ENCODE measurements around the gene ARMH3. TPM values are rescaled to one million over a fixed set of nuclear protein-coding genes. Genes with fewer than 3 reads are reported as not detected.

The ARMH3 gene
- total RNA-seq, 4 donors from 2014 or later: 11.5 to 29.7 (median 19.5) TPM

DNA sequence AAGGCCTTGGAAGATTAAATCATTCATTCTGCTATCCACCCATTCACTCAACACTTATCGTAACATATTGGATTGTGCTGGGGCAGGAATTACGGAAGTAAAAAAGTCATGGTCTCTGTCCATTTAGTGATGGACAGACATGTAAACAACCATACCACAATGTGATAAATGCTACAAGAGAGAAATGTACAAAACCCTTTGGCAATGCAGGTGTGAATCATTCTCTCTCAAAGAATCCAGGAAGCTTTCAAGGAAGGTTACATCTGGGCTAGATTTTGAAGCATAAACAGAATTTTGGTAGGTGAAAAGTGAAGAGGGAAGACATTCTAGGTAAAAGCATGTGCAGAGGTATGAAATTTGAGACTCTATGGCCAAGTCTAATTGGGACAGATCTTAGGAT, 150.7 kb downstream of the ARMH3 start:
- Histone ChIP-seq H3K27me3 (no peaks in the 10 kb centered on the region), H3K4me1 (peaks cover 0 to 4% (median 0%) of the 10 kb centered on the region in 4 donors), H3K9me3 (no peaks in the 10 kb centered on the region), H3K36me3 (peaks cover 0 to 4% (median 0%) of the 10 kb centered on the region in 4 donors), H3K4me3 (no peak overlapping the region), H3K27ac (no peak overlapping the region)
- in situ Hi-C loops (cut with MboI; ENCODE audit: low pct_ligation_motif_present in 1 of 4, low pct_unique_long_range_greater_than_20kb in 1 of 4, low sequenced_read_pairs in 3 of 4) (no loop called here), intact Hi-C loops (cut with DNase I; ENCODE audit: low total_unique reads) (no loop called here)
- WGBS, 2 donors (ENCODE audit: low coverage in 1 of 2): 96 to 100% methylated on average over 1 to 2 of the region's 2 CpGs
- DNase-seq: no peak
- TF ChIP-seq CTCF (IDR thresholded peaks at IDR 0.05) (no peak), POLR2AphosphoS5 (IDR thresholded peaks at IDR 0.05) (no peak), POLR2A (IDR thresholded peaks at IDR 0.05) (no peak), EP300 (IDR thresholded peaks at IDR 0.05; ENCODE audit: low read depth) (no peak)

DNA sequence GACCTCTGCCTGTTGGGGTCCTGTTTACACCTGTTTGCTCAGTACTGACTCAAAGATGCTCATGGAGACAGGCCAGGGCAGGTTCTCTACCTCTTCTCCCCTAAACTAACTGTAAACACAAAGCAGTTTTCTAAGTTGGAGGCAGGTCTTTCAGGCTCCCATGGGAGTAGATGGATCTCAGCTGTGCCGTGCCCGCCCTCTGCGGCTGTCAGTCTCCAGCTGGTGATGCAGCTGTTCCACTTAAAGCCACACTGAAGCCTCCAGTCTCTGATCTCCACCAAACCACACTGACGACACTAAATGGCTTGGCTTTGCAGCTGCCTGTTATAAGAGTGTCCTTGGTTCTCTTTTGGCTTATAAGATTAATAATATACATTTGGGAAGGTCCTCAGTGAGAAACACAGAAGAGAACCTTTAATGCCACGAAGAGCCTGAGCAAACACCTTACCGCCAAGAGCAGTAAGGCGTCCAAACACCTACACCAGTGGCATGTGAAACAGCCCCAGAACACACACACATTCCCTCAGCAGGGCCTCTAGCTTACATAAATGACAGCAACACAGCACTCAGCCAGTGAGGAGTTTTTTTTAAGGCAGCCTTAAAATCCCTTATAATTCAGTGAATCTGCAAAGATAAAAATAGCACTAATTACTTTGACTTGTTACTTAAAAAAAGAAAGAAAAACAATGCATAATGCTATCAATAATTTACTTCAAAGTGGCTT, 152.0 kb downstream of the ARMH3 start:
- WGBS, 2 donors (ENCODE audit: low coverage in 1 of 2): 76 to 85% methylated on average over 3 to 7 of the region's 7 CpGs
- in situ Hi-C loops (cut with MboI; ENCODE audit: low pct_ligation_motif_present in 1 of 4, low pct_unique_long_range_greater_than_20kb in 1 of 4, low sequenced_read_pairs in 3 of 4) (no loop called here), intact Hi-C loops (cut with DNase I; ENCODE audit: low total_unique reads) (no loop called here)
- TF ChIP-seq POLR2AphosphoS5 (IDR thresholded peaks at IDR 0.05) (no peak), POLR2A (IDR thresholded peaks at IDR 0.05) (no peak), EP300 (IDR thresholded peaks at IDR 0.05; ENCODE audit: low read depth) (no peak), CTCF (IDR thresholded peaks at IDR 0.05) (no peak)
- Histone ChIP-seq H3K9me3 (no peaks in the 10 kb centered on the region), H3K27me3 (no peaks in the 10 kb centered on the region), H3K36me3 (peaks cover 0 to 4% (median 0%) of the 10 kb centered on the region in 4 donors), H3K4me3 (no peak overlapping the region), H3K27ac (no peak overlapping the region), H3K4me1 (peaks cover 0 to 4% (median 0%) of the 10 kb centered on the region in 4 donors)
- DNase-seq: peak; percentile 13

- H3K4me1 ChIP-seq: peaks cover 0 to 7% (median 1%) of the 10 kb centered on the region in 4 donors
- H3K4me3 ChIP-seq: no peak overlapping the region
- no peaks in the 10 kb centered on the region for H3K27me3 ChIP-seq
- intact Hi-C loops (cut with DNase I; ENCODE audit: low total_unique reads) (no loop called here), in situ Hi-C loops (cut with MboI; ENCODE audit: low pct_ligation_motif_present in 1 of 4, low pct_unique_long_range_greater_than_20kb in 1 of 4, low sequenced_read_pairs in 3 of 4) (no loop called here)
- WGBS, 2 donors (ENCODE audit: low coverage in 1 of 2): 88 to 94% methylated on average over 1 to 4 of the region's 4 CpGs
- no peak for TF ChIP-seq CTCF (IDR thresholded peaks at IDR 0.05)
- TF ChIP-seq POLR2A (IDR thresholded peaks at IDR 0.05): no peak
- no peak for TF ChIP-seq POLR2AphosphoS5 (IDR thresholded peaks at IDR 0.05)
- TF ChIP-seq EP300 (IDR thresholded peaks at IDR 0.05; ENCODE audit: low read depth): no peak
- DNase-seq: no peak
- H3K27ac ChIP-seq: no peak overlapping the region
- no peaks in the 10 kb centered on the region for H3K9me3 ChIP-seq
- H3K36me3 ChIP-seq: peaks cover 0 to 4% (median 0%) of the 10 kb centered on the region in 4 donors
Measured at GRCh38 chr10:101902820-101903145, 153.2 kb downstream of the ARMH3 start.

DNA sequence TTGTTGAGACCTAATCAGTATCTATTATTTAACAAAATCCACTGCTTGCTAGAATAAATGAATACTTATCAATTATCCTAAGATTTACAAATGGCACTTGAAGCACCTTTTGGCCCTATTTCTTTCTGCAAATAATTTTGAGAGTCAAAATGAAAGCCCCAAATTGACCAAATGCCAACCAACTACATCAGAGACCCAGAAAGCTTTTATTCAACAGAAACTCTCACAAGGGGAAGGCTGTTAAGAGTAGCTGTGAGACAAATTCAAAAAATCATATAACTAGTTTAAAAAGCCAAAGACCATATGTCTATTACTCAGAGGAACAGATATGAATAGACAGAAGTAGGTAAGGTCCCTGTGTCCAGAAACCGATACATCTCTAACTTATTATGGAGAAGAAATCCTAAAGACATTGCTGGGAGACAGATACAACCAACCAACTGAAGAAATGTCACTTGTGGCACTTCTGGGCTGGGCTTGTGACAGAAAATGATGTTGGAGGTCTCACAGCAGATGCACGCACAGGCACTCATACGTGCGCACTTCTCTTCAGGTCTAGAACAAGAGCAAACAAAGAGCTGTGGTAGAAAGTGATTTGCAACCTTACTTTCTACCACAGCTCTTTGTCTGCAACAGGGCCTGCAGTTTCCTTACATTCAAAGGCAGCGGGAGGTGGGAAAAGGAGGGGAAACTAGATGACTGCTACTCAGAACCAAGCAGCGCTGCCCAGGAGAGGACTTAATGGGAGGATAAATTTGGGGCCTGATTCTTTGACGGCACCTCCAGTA, 153.7 kb downstream of the ARMH3 start:
- TF ChIP-seq CTCF (IDR thresholded peaks at IDR 0.05) (no peak), POLR2AphosphoS5 (IDR thresholded peaks at IDR 0.05) (no peak), POLR2A (IDR thresholded peaks at IDR 0.05) (no peak), EP300 (IDR thresholded peaks at IDR 0.05; ENCODE audit: low read depth) (no peak)
- no peak for DNase-seq
- H3K27ac ChIP-seq: no peak overlapping the region
- 91 to 100% methylated on average over 1 to 7 of the region's 7 CpGs for WGBS, 2 donors (ENCODE audit: low coverage in 1 of 2)
- H3K36me3 ChIP-seq: peaks cover 0 to 4% (median 0%) of the 10 kb centered on the region in 4 donors
- in situ Hi-C loops (cut with MboI; ENCODE audit: low pct_ligation_motif_present in 1 of 4, low pct_unique_long_range_greater_than_20kb in 1 of 4, low sequenced_read_pairs in 3 of 4): no loop called here
- no peaks in the 10 kb centered on the region for H3K27me3 ChIP-seq
- peaks cover 0 to 12% (median 1%) of the 10 kb centered on the region in 4 donors for H3K4me1 ChIP-seq
- H3K4me3 ChIP-seq: no peak overlapping the region
- intact Hi-C loops (cut with DNase I; ENCODE audit: low total_unique reads): no loop called here
- no peaks in the 10 kb centered on the region for H3K9me3 ChIP-seq
